T follicular helper cell (primary cell): ENCODE measurements around the gene CIBAR2.

Experiments
- DNase-seq: peaks from one replicate; pipeline ENCODE4 v3.0.0-alpha.2; 2020; ENCODE audit warnings: low read depth

The CIBAR2 gene

GRCh38 chr16:85144026-85144915 lies 32.0 kb upstream of the CIBAR2 start:
- DNase-seq: no peak

- DNase-seq: no peak
Observed at GRCh38 chr16:85142771-85143211, 30.5 kb upstream of the CIBAR2 start.

- DNase-seq: no peak
Observed at GRCh38 chr16:85142129-85142513, 29.8 kb upstream of the CIBAR2 start.

GRCh38 chr16:85141491-85142128 lies 29.3 kb upstream of the CIBAR2 start:
- no peak for DNase-seq

- DNase-seq: no peak
Observed at GRCh38 chr16:85140455-85141012, 28.3 kb upstream of the CIBAR2 start.

- no peak for DNase-seq
Observed at GRCh38 chr16:85139881-85140339, 27.6 kb upstream of the CIBAR2 start.

- no peak for DNase-seq
Observed at GRCh38 chr16:85138825-85139627, 26.8 kb upstream of the CIBAR2 start.

GRCh38 chr16:85138073-85138824 lies 26.0 kb upstream of the CIBAR2 start:
- no peak for DNase-seq

- no peak for DNase-seq
Observed at GRCh38 chr16:85137323-85138072, 25.2 kb upstream of the CIBAR2 start.

GRCh38 chr16:85136702-85137322 lies 24.5 kb upstream of the CIBAR2 start:
- no peak for DNase-seq

GRCh38 chr16:85136213-85136701 lies 24.0 kb upstream of the CIBAR2 start:
- DNase-seq: no peak

GRCh38 chr16:85134789-85135142 lies 22.5 kb upstream of the CIBAR2 start:
- no peak for DNase-seq

GRCh38 chr16:85134076-85134788 lies 22.0 kb upstream of the CIBAR2 start:
- no peak for DNase-seq

GRCh38 chr16:85133290-85133599 lies 21.0 kb upstream of the CIBAR2 start:
- no peak for DNase-seq

GRCh38 chr16:85132456-85133289 lies 20.4 kb upstream of the CIBAR2 start:
- no peak for DNase-seq

- no peak for DNase-seq
Observed at GRCh38 chr16:85130705-85131028, 18.4 kb upstream of the CIBAR2 start.

- no peak for DNase-seq
Observed at GRCh38 chr16:85129876-85130704, 17.8 kb upstream of the CIBAR2 start.
